Pancreas (tissue), 10 donors: ENCODE results near the gene GMDS. TPM values are rescaled to one million over a fixed set of nuclear protein-coding genes. Genes with fewer than 3 reads are reported as not detected.

ENCODE experiments used
- ATAC-seq, 4 donors: fragments of 200-7000 bp; cut with Tn5 transposase; one replicate each; pipeline versions ENCODE4 v1.8.0 to v1.9.1; 2020; ENCODE audit warnings: mild to moderate bottlenecking in 4 of 4, moderate library complexity in 4 of 4
- DNase-seq, 6 donors: peaks; one replicate each; pipeline ENCODE4 v3.0.0-alpha.2; 2020
- FAIRE-seq: peaks from 2 replicates; lab custom pipeline; 2012; peaks lifted over from hg19 to GRCh38; lab: Jason Lieb, UNC
- H3K27ac ChIP-seq, 4 donors: fragments of 200-600 bp; sonication (generic); 1 replicate in 3 of 4; 2 replicates in 1 of 4; pipeline versions ENCODE4 v1.5.0 to v1.8.0; 2020
- H3K27me3 ChIP-seq, 4 donors: fragments of 200-600 bp; one replicate each; pipeline ENCODE4 v1.8.0; 2021
- H3K36me3 ChIP-seq, 3 donors: fragments of 200-600 bp; sonication (generic) in 1 of 3; one replicate each; pipeline versions ENCODE4 v1.5.0 to v1.8.0; 2020 to 2021
- H3K4me1 ChIP-seq, 3 donors: fragments of 200-600 bp; one replicate each; pipeline ENCODE4 v1.8.0; 2021
- H3K4me3 ChIP-seq, 4 donors: fragments of 200-600 bp; sonication (generic) in 2 of 4; one replicate each; pipeline versions ENCODE4 v1.5.0 to v1.8.0; 2020 to 2021
- H3K9me3 ChIP-seq, 4 donors: fragments of 200-600 bp; one replicate each; pipeline ENCODE4 v1.8.0; 2021
- CTCF ChIP-seq, 4 donors: fragments of 200-600 bp; sonication (generic) in 3 of 4; IDR thresholded peaks; one replicate each; pipeline versions ENCODE4 v1.5.0 to v1.8.0; 2021; ENCODE audit warnings: antibody characterized with exemption in 4 of 4
- WGBS, 2 donors: extraction: QIAGEN DNeasy Blood & Tissue Kit; methylation state at CpG; one replicate each; pipeline ENCODE4 v1.1.7; 2013; 5-methylcytosine and 5-hydroxymethylcytosine counted together
- intact Hi-C, 3 donors: fragments of 100-400 bp; cut with DNase I; formaldehyde crosslinking; loops; one replicate each; pipeline versions ENCODE4 v1.11.1 to v1.14.2; 2022
- polyA plus RNA-seq, 2 donors: library from polyadenylated mRNA; stranded (reverse); fragments of 200-250 nt; gene quantifications; one replicate each; pipeline ENCODE4 v1.2.3, GENCODE V29; 2013
- total RNA-seq, 6 donors: library from RNA; stranded (reverse); fragmentation: NEBNext Ultra II Directional in 4 of 6; extraction: Animal tissue kit (Norgen Biotek cat#: 25700) in 4 of 6; gene quantifications; one replicate each; pipeline versions ENCODE4 v1.2.1 to v1.2.4, GENCODE V29; 2021 to 2023
- donor health status: healthy with polysubstance abuse.
- donor health status: DM: no; HTN: no; CAD: no; lungs with moderate emphysema.
- donor health status: DM: no; HTN: no; CAD: no.
- donor health status: control.
- donor health status: control.
- donor health status: Bipolar disorder and iron deficiency.
- donor health status: DM: yes; HTN: yes; CAD: no.
- donor health status: DM: no; HTN: no; CAD: no.
- donor health status: DM: no; HTN: no; CAD: no.
- donor health status: DM: yes; HTN: yes; CAD: no.

GMDS gene
- total and polyA plus RNA-seq, 8 donors = 7.6 to 40.8 (median 26.5) TPM

DNA sequence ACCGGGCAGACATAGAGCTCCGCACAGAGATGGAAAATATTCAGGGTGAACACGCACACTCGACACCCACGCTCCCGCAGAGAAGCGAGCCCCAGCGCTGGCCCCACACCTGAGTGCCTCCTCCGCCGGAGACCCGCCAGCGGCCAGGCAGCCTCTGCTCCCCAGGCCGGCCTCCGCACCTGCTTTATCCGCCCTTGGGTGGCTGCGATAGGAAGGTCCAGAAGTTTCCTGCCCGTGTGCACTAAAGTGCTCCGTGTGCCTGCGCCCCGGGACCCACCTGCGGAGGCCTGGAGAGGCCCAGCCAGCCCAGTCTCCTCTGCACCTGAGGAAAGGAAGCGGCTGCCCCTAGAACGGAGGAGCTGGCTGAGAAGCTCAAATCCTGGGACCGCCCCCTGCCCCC, 646.5 kb downstream of the GMDS start:
- WGBS, 2 donors = 93% methylated on average over 24 of the region's 24 CpGs
- FAIRE-seq (no peak), DNase-seq (no peak), ATAC-seq (no peak)
- Histone ChIP-seq H3K4me1 (peaks cover 0 to under 1% (median 0%) of the 10 kb centered on the region in 3 donors), H3K9me3 (no peaks in the 10 kb centered on the region), H3K4me3 (no peak overlapping the region), H3K27me3 (peaks cover 0 to 15% (median 3%) of the 10 kb centered on the region in 4 donors), H3K27ac (no peak overlapping the region), H3K36me3 (no peaks in the 10 kb centered on the region)
- no peak for TF ChIP-seq CTCF (IDR thresholded peaks at IDR 0.05)
- intact Hi-C loops = loop anchor here (5.0 to 10.0 kb wide), 5 partner anchors 756 to 1038 kb away; no protein-coding TSS in a partner anchor

GRCh38 chr6:1598433-1598832, 647.0 kb downstream of the GMDS start:
- no peak for FAIRE-seq
- Histone ChIP-seq H3K27me3 (peaks cover 0 to 15% (median 3%) of the 10 kb centered on the region in 4 donors), H3K4me1 (no peaks in the 10 kb centered on the region), H3K9me3 (no peaks in the 10 kb centered on the region), H3K36me3 (no peaks in the 10 kb centered on the region), H3K4me3 (no peak overlapping the region), H3K27ac (no peak overlapping the region)
- ATAC-seq = no peak
- intact Hi-C loops = loop anchor here (5.0 to 10.0 kb wide), 5 partner anchors 756 to 1039 kb away; no protein-coding TSS in a partner anchor
- WGBS, 2 donors = 85% methylated on average over 10 of the region's 10 CpGs
- no peak for TF ChIP-seq CTCF (IDR thresholded peaks at IDR 0.05)
- DNase-seq = no peak

DNA sequence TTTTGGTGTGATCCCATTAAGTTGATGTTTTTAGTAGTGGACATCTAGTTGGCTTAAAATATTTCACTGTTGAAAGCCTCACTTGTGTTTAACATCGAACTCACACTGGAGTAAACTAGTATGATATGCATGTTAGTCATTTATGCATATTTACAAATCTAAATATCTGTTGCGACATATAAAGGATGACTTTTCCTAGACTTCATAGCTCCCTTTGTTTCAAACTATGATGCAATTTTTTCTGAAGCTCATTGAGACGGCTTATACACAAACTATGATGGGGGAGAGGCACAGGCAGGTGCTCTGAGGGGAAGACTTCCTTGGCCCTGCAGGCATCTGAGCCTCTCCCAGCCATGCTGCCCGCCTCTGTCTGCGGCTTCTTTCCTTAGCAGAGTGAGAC, 647.5 kb downstream of the GMDS start:
- FAIRE-seq = no peak
- DNase-seq = no peak
- intact Hi-C loops = loop anchor here (5.0 to 10.0 kb wide), 5 partner anchors 757 to 1039 kb away; no protein-coding TSS in a partner anchor
- Histone ChIP-seq H3K9me3 (no peaks in the 10 kb centered on the region), H3K27me3 (peaks cover 0 to 15% (median 3%) of the 10 kb centered on the region in 4 donors), H3K4me3 (no peak overlapping the region), H3K4me1 (no peaks in the 10 kb centered on the region), H3K36me3 (no peaks in the 10 kb centered on the region), H3K27ac (no peak overlapping the region)
- TF ChIP-seq CTCF (IDR thresholded peaks at IDR 0.05) = no peak
- no peak for ATAC-seq
- WGBS, 2 donors = 87 to 89% methylated on average over 5 of the region's 5 CpGs

- TF ChIP-seq CTCF (IDR thresholded peaks at IDR 0.05) = no peak
Measured at GRCh38 chr6:1597121-1597744, 648.2 kb downstream of the GMDS start.

More at GRCh38 chr6:1597121-1597744, 648.2 kb downstream of the GMDS start:
- FAIRE-seq = no peak
- H3K36me3 ChIP-seq = no peaks in the 10 kb centered on the region
- H3K9me3 ChIP-seq = no peaks in the 10 kb centered on the region
- intact Hi-C loops = loop anchor here (5.0 to 10.0 kb wide), 5 partner anchors 758 to 1040 kb away; no protein-coding TSS in a partner anchor
- no peaks in the 10 kb centered on the region for H3K4me1 ChIP-seq
- H3K27ac ChIP-seq = no peak overlapping the region
- no peak overlapping the region for H3K4me3 ChIP-seq
- WGBS, 2 donors = 47 to 57% methylated on average over 8 of the region's 8 CpGs
- ATAC-seq = no peak
- H3K27me3 ChIP-seq = peaks cover 0 to 15% (median 3%) of the 10 kb centered on the region in 4 donors
- peak in 1 of 6 donors; percentile 5 for DNase-seq
